ENCODE data around the gene CHST3. TPM values are rescaled to one million over a fixed set of nuclear protein-coding genes. Genes with fewer than 3 reads are reported as not detected.

Gene CHST3
- total RNA-seq, 1 donor from 2014 or later: 0.83 TPM

DNA sequence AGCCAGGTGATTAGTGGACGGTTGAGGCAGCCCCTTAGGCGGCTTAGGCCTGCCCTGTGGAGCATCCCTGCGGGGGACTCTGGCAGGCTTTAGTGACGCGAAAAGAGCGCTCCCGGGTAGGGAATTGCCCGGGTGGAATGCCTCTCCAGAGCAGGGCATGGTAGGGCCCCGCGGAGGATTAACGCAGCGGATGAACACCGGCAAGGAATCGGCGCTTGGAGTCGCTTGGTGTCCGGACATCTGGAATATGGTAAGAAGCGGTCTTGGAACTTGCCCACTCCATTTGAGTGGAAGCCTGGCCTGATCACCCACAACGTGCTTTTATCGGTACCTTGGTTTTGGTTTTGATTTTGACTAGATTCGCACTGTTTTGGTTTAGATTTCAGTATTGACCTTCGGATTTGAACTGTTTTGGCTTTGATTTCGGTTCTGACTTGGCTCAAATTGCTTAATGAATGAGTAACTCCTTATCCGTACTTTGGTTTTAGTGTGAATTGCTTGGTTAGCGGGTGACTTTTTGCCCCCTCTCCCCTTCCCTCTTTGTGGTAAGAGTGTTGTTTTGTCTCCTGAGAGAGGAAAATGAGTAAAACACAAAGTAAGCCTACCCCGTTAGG lies 24.2 kb upstream of the CHST3 start:
- no peak for DNase-seq
- Mint-ChIP-seq H3K4me1 (ENCODE audit: low read depth, unreplicated experiment) (no peaks in the 10 kb centered on the region), H3K27ac (ENCODE audit: unreplicated experiment) (no peak overlapping the region), H3K9me3 (ENCODE audit: unreplicated experiment) (no peaks in the 10 kb centered on the region), H3K4me3 (ENCODE audit: unreplicated experiment) (no peak overlapping the region), H3K36me3 (ENCODE audit: unreplicated experiment) (no peaks in the 10 kb centered on the region), H3K27me3 (ENCODE audit: unreplicated experiment) (peaks cover 2% of the 10 kb centered on the region)
- TF ChIP-seq, protein P1, sequence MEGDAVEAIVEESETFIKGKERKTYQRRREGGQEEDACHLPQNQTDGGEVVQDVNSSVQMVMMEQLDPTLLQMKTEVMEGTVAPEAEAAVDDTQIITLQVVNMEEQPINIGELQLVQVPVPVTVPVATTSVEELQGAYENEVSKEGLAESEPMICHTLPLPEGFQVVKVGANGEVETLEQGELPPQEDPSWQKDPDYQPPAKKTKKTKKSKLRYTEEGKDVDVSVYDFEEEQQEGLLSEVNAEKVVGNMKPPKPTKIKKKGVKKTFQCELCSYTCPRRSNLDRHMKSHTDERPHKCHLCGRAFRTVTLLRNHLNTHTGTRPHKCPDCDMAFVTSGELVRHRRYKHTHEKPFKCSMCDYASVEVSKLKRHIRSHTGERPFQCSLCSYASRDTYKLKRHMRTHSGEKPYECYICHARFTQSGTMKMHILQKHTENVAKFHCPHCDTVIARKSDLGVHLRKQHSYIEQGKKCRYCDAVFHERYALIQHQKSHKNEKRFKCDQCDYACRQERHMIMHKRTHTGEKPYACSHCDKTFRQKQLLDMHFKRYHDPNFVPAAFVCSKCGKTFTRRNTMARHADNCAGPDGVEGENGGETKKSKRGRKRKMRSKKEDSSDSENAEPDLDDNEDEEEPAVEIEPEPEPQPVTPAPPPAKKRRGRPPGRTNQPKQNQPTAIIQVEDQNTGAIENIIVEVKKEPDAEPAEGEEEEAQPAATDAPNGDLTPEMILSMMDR (IDR thresholded peaks at IDR 0.05; ENCODE audit: partially characterized antibody, unreplicated experiment): no peak

DNA sequence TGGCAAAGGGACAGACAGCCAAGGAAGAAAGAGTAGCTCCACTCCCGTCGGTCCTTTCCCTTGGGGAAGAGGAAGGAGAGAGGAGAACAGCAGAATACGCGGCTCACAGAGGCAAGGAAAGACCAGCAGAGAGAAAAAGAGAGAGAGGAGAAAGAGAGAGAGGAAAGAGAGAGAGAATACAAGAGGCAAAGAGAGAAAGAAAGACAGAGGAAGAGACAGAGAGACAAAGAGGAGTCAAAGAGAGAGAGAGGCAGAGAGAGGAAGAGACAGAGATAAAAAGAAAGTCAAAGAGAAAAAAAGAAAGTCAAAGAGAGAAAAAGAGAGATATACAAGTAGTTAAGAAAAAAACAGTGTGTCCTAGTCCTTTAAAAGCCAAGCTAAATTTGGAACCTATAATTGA lies 23.4 kb upstream of the CHST3 start:
- peaks cover 2% of the 10 kb centered on the region for H3K36me3 Mint-ChIP-seq (ENCODE audit: unreplicated experiment)

DNA sequence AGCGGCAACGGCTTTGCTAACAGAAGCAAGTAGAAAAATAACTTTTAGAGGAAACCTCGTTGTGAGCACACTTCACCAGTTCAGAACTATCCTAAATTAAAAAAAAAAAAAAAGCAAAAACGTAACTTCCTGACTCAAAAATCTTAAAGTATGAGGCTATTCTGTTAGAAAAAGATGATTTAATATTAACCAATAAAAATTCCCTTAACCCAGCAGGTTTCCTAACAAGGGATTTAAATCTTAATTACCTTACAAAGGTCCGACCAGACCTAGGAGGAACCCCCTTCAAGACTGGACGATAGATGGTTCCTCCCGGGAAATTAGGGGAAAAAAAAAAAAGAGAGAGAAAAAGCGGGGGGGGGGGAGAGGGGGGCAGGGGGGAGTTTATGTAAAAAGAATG lies 22.9 kb upstream of the CHST3 start:
- no peak overlapping the region for H3K4me3 Mint-ChIP-seq (ENCODE audit: unreplicated experiment)
- no peaks in the 10 kb centered on the region for H3K4me1 Mint-ChIP-seq (ENCODE audit: low read depth, unreplicated experiment)
- no peak overlapping the region for H3K27ac Mint-ChIP-seq (ENCODE audit: unreplicated experiment)
- peaks cover 5% of the 10 kb centered on the region for H3K9me3 Mint-ChIP-seq (ENCODE audit: unreplicated experiment)
- peaks cover 7% of the 10 kb centered on the region for H3K36me3 Mint-ChIP-seq (ENCODE audit: unreplicated experiment)
- no peak for DNase-seq
- TF ChIP-seq, protein P1 (IDR thresholded peaks at IDR 0.05; ENCODE audit: partially characterized antibody, unreplicated experiment): no peak
- peaks cover 2% of the 10 kb centered on the region for H3K27me3 Mint-ChIP-seq (ENCODE audit: unreplicated experiment)

More for the DNA sequence above, 23.4 kb upstream of the CHST3 start:
- Mint-ChIP-seq H3K27me3 (ENCODE audit: unreplicated experiment) (peaks cover 2% of the 10 kb centered on the region), H3K4me3 (ENCODE audit: unreplicated experiment) (no peak overlapping the region), H3K4me1 (ENCODE audit: low read depth, unreplicated experiment) (no peaks in the 10 kb centered on the region), H3K27ac (ENCODE audit: unreplicated experiment) (no peak overlapping the region), H3K9me3 (ENCODE audit: unreplicated experiment) (peaks cover under 1% of the 10 kb centered on the region)
- DNase-seq: no peak
- TF ChIP-seq, protein P1 (IDR thresholded peaks at IDR 0.05; ENCODE audit: partially characterized antibody, unreplicated experiment): no peak

DNA sequence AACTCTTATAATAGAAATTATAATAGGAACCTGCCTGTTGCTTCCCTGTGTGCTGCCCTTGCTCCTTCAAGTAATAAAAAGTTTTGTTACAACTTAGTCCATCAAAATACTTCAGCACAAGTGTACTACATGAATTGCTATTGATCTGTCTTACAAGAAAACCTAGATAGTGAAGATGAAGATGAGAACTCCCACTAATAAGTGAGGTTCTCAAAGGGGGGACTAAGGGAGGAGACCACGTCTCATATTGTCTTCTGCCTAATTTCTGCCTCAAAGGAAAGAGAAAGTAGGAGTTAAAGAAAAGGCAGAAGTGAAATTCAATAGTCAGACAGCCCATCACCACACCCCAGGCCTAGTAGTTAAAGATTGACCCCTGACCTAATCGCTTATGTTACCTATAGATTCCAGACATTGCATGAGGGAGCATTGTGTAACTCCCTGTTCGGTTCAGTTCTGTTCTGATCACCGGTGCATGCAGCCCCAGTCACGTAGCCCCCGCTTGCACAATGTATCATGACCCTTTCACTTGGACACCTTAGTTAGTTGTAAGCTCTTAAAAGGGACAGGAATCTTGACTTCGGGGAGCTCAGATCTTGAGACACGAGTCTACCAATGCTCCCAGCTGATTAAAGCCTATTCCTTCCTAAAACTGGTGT lies 18.2 kb upstream of the CHST3 start:
- H3K27me3 Mint-ChIP-seq (ENCODE audit: unreplicated experiment): no peaks in the 10 kb centered on the region
- H3K36me3 Mint-ChIP-seq (ENCODE audit: unreplicated experiment): peaks cover 14% of the 10 kb centered on the region
- DNase-seq: no peak
- H3K9me3 Mint-ChIP-seq (ENCODE audit: unreplicated experiment): peaks cover 8% of the 10 kb centered on the region
- no peak overlapping the region for H3K27ac Mint-ChIP-seq (ENCODE audit: unreplicated experiment)
- no peaks in the 10 kb centered on the region for H3K4me1 Mint-ChIP-seq (ENCODE audit: low read depth, unreplicated experiment)
- no peak overlapping the region for H3K4me3 Mint-ChIP-seq (ENCODE audit: unreplicated experiment)
- TF ChIP-seq, protein P1 (IDR thresholded peaks at IDR 0.05; ENCODE audit: partially characterized antibody, unreplicated experiment): no peak

DNA sequence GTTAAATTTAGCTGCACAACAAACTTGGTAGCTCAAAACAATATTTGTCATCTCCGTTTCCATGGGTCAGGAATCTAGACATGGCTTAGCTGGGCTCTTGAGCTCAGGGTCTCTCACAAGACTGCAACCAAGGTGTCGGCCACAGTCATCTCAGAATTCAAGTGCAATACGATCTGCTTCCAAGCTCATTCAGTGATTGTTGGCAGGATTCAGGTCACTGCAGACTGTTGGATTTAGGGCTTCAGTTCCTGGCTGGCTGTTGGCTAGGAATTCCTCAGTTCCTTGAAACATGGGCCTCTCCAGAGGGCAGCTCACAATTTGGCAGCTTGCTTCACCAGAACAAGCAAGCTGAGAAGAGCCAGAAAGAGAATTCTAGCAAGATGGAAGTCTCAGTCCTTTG lies 17.5 kb upstream of the CHST3 start:
- Mint-ChIP-seq H3K27ac (ENCODE audit: unreplicated experiment) (no peak overlapping the region), H3K4me1 (ENCODE audit: low read depth, unreplicated experiment) (no peaks in the 10 kb centered on the region), H3K4me3 (ENCODE audit: unreplicated experiment) (no peak overlapping the region), H3K9me3 (ENCODE audit: unreplicated experiment) (peaks cover 8% of the 10 kb centered on the region), H3K36me3 (ENCODE audit: unreplicated experiment) (peaks cover 14% of the 10 kb centered on the region), H3K27me3 (ENCODE audit: unreplicated experiment) (no peaks in the 10 kb centered on the region)
- no peak for DNase-seq
- TF ChIP-seq, protein P1 (IDR thresholded peaks at IDR 0.05; ENCODE audit: partially characterized antibody, unreplicated experiment): no peak

All from glutamatergic neuron (in vitro differentiated cells).